Measurements from ENCODE around the gene KRTAP10-10. TPM values are rescaled to one million over a fixed set of nuclear protein-coding genes. Genes with fewer than 3 reads are reported as not detected.

The KRTAP10-10 gene
- total and polyA plus RNA-seq, 10 donors: not detected

DNA sequence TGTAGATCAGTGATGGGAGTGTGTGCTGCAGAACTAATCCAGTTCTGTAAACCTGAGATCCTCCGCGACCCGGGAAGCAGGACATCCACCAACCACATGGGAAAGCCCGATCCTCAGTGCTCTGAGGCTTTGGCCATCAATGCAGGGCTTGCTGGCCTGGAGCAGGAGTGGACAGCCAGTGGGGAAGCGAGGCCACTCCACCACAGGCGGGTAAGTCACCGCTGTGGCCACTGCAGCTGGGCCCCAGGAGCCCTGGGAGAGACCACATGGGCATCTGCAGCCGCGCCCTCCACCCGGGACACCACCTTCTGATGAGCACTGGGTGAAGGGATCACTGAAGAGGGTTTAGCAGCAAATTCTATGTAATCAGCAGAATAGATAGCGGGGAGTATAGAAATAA, 44.0 kb downstream of the KRTAP10-10 start:
- TF ChIP-seq POLR2AphosphoS5 (IDR thresholded peaks at IDR 0.05): no peak
- TF ChIP-seq, protein P1, sequence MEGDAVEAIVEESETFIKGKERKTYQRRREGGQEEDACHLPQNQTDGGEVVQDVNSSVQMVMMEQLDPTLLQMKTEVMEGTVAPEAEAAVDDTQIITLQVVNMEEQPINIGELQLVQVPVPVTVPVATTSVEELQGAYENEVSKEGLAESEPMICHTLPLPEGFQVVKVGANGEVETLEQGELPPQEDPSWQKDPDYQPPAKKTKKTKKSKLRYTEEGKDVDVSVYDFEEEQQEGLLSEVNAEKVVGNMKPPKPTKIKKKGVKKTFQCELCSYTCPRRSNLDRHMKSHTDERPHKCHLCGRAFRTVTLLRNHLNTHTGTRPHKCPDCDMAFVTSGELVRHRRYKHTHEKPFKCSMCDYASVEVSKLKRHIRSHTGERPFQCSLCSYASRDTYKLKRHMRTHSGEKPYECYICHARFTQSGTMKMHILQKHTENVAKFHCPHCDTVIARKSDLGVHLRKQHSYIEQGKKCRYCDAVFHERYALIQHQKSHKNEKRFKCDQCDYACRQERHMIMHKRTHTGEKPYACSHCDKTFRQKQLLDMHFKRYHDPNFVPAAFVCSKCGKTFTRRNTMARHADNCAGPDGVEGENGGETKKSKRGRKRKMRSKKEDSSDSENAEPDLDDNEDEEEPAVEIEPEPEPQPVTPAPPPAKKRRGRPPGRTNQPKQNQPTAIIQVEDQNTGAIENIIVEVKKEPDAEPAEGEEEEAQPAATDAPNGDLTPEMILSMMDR (IDR thresholded peaks at IDR 0.05 in 8 of 11, conservative IDR thresholded peaks at IDR 0.05 in 3 of 11): no peak
- TF ChIP-seq POLR2A (IDR thresholded peaks at IDR 0.05): no peak
- no peak overlapping the region for H3K4me3 ChIP-seq
- H3K36me3 ChIP-seq: no peaks in the 10 kb centered on the region
- intact Hi-C loops (cut with DNase I; ENCODE audit: low total_unique reads): no loop called here
- H3K27ac ChIP-seq: no peak overlapping the region
- H3K9me3 ChIP-seq: no peaks in the 10 kb centered on the region
- H3K4me1 ChIP-seq: no peaks in the 10 kb centered on the region
- 66 to 84% (median 74%) methylated on average over 11 of the region's 11 CpGs for WGBS, 5 donors
- H3K27me3 ChIP-seq (replicated peaks in 1 of 7): peaks cover 0 to 6% (median 0%) of the 10 kb centered on the region in 7 donors
- no peak for DNase-seq

DNA sequence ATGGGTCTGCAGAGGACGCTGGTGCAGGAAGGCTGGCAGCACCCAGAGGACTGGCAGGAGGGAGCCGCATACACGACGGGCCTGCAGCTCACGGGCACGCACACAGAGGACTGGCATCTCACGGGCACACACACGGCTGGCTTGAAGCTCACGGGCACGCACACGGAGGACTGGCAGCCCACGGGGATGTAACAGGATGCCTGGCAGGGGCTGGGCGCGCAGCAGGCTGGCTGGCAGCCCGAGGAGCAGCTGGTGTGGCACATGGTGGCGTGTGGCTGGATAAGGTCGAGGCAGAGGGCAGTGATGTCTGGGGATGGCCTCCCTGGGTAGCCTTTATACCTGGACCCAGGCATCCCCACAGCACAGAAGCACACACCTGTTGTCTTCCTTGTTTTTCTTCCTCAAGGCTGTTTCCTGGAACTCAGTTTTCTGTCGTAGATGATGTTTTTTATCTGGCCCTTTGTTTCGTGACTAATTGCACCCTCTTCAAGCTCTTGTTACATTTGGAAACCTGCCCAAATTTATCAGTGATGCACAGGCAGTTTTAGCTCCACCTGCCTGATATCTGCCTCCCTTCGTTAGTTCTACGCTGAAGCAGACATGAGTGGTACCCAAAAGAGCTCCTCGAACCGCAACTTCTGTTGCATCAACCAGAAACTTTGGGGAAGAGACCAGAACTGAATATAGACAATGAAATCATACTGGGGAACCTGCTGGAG, 44.9 kb downstream of the KRTAP10-10 start, which contains the start of gene KRTAP12-1:
Gene KRTAP12-1, minus strand, starts transcription at position 303 of the 719 bp plus-strand sequence. Its CDS starts 40 bp downstream, at position 263.
- no peak within 1 kb of the TSS for H3K4me3 ChIP-seq
- H3K9me3 ChIP-seq: no peaks in the 10 kb centered on the region
- TF ChIP-seq, protein P1 (IDR thresholded peaks at IDR 0.05 in 8 of 11, conservative IDR thresholded peaks at IDR 0.05 in 3 of 11): no peak
- TF ChIP-seq POLR2A (IDR thresholded peaks at IDR 0.05): no peak
- no peak for TF ChIP-seq POLR2AphosphoS5 (IDR thresholded peaks at IDR 0.05)
- 71 to 82% (median 78%) methylated on average over 18 to 23 of the region's 23 CpGs for WGBS, 5 donors
- no peak for DNase-seq
- H3K27ac ChIP-seq: no peak within 1 kb of the TSS
- no peaks in the 10 kb centered on the region for H3K4me1 ChIP-seq
- peaks cover 0 to 14% (median 0%) of the 10 kb centered on the region in 7 donors for H3K27me3 ChIP-seq (replicated peaks in 1 of 7)
- intact Hi-C loops (cut with DNase I; ENCODE audit: low total_unique reads): no loop called here
- no peaks in the 10 kb centered on the region for H3K36me3 ChIP-seq

DNA sequence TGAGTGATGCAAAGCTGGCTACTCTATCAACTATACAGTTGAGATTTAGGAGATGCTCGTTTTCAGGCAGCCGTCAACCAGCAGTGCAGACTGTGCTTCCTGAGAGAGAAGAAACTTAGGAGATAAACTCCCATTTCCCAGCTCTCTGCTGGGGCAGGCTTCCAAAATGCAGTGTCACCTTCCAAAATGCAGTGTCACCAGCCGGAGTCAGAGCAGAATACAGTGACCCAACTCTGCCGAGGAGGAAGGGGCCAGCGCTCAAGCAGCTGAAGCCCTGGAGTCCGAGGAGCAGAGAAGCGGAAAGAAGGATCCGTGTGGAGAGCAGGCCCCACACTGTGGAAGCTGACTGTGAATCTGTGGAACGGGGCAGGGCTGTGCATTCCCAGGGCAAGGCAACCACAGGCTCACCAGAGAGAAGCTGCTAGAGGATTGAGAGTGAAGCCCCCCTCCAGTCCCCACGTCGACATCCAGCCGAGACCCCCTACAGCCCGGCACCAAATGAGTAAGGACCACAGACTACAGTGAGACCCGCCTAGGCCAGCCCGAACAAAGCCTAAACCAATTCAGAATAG, 45.5 kb downstream of the KRTAP10-10 start:
- Histone ChIP-seq H3K9me3 (no peaks in the 10 kb centered on the region), H3K4me3 (no peak overlapping the region), H3K27me3 (replicated peaks in 1 of 7) (peaks cover 0 to 16% (median 0%) of the 10 kb centered on the region in 7 donors), H3K36me3 (no peaks in the 10 kb centered on the region), H3K4me1 (no peaks in the 10 kb centered on the region), H3K27ac (no peak overlapping the region)
- TF ChIP-seq POLR2A (IDR thresholded peaks at IDR 0.05) (no peak), POLR2AphosphoS5 (IDR thresholded peaks at IDR 0.05) (no peak)
- TF ChIP-seq, protein P1 (IDR thresholded peaks at IDR 0.05 in 8 of 11, conservative IDR thresholded peaks at IDR 0.05 in 3 of 11): no peak
- intact Hi-C loops (cut with DNase I; ENCODE audit: low total_unique reads): no loop called here
- 78 to 86% (median 79%) methylated on average over 15 of the region's 15 CpGs for whole genome bisulfite sequencing, 5 donors
- DNase-seq: no peak

DNA sequence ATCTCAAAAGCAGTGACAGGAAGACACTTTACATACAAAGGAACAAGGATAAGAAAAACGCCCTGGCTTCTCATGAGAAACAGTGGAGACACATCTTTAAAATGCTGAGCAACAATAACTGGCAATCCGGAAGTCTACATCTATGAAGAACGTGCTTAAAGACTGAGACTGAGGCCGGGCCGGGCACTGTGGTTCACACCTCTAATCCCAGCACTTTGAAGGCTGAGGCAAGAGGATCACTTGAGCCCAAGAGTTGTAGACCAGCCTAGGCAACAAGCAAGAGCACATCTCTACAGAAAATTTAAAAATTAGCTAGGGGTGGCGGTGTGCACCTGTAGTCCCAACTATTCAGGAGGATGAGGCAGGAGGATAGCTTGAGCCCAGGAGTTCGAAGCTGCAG, 46.9 kb downstream of the KRTAP10-10 start:
- H3K9me3 ChIP-seq: no peaks in the 10 kb centered on the region
- H3K4me3 ChIP-seq: no peak overlapping the region
- no peak for DNase-seq
- H3K27ac ChIP-seq: no peak overlapping the region
- no peak for TF ChIP-seq POLR2A (IDR thresholded peaks at IDR 0.05)
- no peak for TF ChIP-seq POLR2AphosphoS5 (IDR thresholded peaks at IDR 0.05)
- TF ChIP-seq, protein P1 (IDR thresholded peaks at IDR 0.05 in 8 of 11, conservative IDR thresholded peaks at IDR 0.05 in 3 of 11): no peak
- H3K27me3 ChIP-seq (replicated peaks in 1 of 7): peaks cover 0 to 30% (median 0%) of the 10 kb centered on the region in 7 donors
- H3K4me1 ChIP-seq: no peaks in the 10 kb centered on the region
- no peaks in the 10 kb centered on the region for H3K36me3 ChIP-seq
- intact Hi-C loops (cut with DNase I; ENCODE audit: low total_unique reads): no loop called here
- 70 to 83% (median 79%) methylated on average over 7 of the region's 7 CpGs for WGBS, 5 donors
